GM12801 (cell line): Measurements from ENCODE around the gene GIMD1.

ENCODE experiments used
- TF ChIP-seq, protein P1 (sequence below): IDR thresholded peaks from one replicate; pipeline ENCODE4 v1.5.1; 2011; ENCODE audit warnings: control low read depth; ENCODE audit not compliant: insufficient read length; ENCODE audit errors: extremely low read depth

GIMD1 gene

DNA sequence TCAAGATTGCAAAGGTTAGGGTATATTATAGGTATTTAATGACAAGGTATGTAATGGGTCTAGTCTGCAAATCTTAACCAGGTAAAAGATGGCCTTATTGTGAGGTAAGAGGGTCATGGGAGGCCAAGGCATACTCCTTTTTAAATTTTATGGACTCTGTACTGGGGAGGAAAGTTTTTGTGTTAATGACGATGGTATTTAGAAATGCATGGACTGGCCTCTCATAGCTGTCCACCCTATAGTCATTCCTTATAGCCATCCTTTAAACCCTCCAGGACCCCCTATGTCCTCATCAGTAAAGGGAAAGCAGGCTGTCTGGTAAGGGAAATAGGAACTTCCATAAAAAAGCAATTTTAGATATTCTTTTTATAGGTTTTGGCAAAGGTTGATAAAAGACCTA is 50.8 kb downstream of the GIMD1 start:
- TF ChIP-seq, protein P1, sequence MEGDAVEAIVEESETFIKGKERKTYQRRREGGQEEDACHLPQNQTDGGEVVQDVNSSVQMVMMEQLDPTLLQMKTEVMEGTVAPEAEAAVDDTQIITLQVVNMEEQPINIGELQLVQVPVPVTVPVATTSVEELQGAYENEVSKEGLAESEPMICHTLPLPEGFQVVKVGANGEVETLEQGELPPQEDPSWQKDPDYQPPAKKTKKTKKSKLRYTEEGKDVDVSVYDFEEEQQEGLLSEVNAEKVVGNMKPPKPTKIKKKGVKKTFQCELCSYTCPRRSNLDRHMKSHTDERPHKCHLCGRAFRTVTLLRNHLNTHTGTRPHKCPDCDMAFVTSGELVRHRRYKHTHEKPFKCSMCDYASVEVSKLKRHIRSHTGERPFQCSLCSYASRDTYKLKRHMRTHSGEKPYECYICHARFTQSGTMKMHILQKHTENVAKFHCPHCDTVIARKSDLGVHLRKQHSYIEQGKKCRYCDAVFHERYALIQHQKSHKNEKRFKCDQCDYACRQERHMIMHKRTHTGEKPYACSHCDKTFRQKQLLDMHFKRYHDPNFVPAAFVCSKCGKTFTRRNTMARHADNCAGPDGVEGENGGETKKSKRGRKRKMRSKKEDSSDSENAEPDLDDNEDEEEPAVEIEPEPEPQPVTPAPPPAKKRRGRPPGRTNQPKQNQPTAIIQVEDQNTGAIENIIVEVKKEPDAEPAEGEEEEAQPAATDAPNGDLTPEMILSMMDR = no peak

GRCh38 chr4:106316773-106317409 is 51.7 kb downstream of the GIMD1 start:
- TF ChIP-seq, protein P1 = no peak

DNA sequence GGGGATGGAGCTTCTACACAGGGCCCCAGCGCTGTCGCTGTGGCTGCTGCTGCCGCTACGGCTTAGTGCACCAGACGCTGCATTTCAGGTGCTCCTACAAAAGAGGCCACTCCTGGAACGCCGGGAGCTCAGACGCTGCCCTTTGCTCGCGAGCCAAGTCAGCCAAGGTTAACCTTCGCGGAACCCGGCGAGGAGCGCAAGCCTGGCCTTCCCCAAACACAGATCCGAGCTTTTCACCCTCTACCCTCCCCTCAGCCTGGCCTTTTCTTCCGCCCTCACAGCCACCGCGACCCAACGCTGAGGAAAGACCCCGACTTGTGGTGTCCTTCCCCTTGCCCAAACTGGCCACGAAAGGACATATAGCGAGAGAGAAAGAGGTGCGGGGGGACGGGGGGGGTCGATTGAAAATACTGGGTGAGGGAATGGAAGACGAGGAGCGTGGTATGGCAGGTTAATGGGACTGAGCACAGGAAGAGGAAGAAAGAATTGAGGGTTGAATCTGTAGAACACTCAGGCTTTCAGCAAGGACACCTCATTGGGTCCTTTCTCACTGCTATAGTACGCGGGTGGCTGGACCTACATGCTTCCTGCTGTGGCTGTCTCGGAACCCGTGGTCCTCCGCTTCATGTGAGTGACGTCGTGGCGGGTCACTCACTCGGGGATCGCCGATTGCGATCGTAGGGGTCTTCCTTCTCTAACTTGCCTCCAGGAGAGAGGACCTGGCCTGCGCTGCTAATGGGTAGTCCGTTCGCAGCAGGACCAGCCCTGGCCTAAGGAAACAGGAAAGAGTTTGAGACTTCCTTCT is 52.4 kb downstream of the GIMD1 start, which contains the start of the genes AIMP1 and TBCK:
Gene AIMP1, plus strand, starts transcription at position 583 of the 805 bp plus-strand sequence. CDS start 8,460 bp downstream, outside the sequence.
Gene TBCK, minus strand, starts transcription at position 242 of the 805 bp plus-strand sequence. CDS start 7,249 bp downstream, outside the sequence.
- TF ChIP-seq, protein P1 = no peak

DNA sequence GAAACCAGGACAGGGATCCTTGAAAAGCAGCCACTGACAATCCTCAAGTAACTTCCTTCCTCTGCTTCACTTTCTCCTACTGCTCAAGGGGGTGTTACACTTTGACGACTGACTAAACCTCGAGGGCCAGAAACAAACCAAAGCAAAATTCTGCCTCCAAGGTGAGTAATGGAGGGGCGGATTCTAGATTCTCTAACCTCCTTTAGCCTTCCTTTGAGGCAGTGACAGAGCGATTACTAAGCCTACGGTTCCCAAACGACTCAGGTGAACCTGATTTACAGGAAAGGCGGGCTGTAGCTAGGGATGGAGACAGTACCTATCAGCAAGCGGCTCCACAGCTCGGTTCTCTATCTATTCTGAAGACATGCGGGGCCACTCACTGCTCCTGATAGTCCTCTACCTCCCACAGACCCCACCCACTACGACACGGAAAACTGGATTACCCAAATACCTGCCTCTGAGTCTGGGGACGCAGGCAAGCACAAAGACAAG is 53.1 kb downstream of the GIMD1 start:
- TF ChIP-seq, protein P1 = no peak

GRCh38 chr4:106314960-106315359 is 53.6 kb downstream of the GIMD1 start:
- TF ChIP-seq, protein P1 = no peak

GRCh38 chr4:106312997-106313522 is 55.5 kb downstream of the GIMD1 start:
- TF ChIP-seq, protein P1 = no peak

DNA sequence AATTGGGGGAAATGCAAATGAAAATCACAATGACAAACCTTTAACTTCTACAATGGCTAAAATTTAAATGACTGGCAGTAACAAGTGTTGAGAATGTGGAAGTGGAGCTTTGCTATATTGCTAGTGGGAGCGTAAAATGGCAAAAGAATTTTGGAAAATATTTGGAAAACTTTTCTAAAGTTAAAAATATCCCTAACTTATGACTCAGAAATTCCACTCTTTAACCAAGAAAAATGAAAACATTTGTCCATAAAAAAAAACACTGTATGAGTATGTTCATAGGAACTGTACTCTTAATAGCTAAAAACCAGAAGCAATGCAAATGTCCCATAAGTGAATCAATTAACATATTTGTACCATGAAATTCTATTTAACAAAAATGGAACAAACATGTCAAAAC is 56.2 kb downstream of the GIMD1 start:
- TF ChIP-seq, protein P1 = no peak
